PFSK-1 (cell line): ENCODE measurements around the gene MBTD1.

Experiments used
- POLR2AphosphoS5 ChIP-seq: IDR thresholded peaks from 2 replicates; pipeline ENCODE4 v1.6.1; 2012; ENCODE audit warnings: low read depth, mild to moderate bottlenecking, control low read depth, low read length, moderate library complexity
- SIN3A ChIP-seq: IDR thresholded peaks from 2 replicates; pipeline ENCODE4 v1.6.1; 2012; ENCODE audit warnings: mild to moderate bottlenecking, low read length, moderate library complexity, borderline replicate concordance; ENCODE audit not compliant: insufficient read depth
- TF ChIP-seq, protein P1 (sequence below), 2 experiments: IDR thresholded peaks; 2 replicates each; pipeline versions ENCODE4 v1.6.1 to v1.8.0; 2011 to 2012; ENCODE audit warnings: low read depth in 2 of 2, low read length in 2 of 2, control low read depth in 1 of 2, inconsistent platforms in 1 of 2, mild to moderate bottlenecking in 1 of 2, moderate library complexity in 1 of 2; ENCODE audit not compliant: insufficient read depth in 1 of 2

DNA sequence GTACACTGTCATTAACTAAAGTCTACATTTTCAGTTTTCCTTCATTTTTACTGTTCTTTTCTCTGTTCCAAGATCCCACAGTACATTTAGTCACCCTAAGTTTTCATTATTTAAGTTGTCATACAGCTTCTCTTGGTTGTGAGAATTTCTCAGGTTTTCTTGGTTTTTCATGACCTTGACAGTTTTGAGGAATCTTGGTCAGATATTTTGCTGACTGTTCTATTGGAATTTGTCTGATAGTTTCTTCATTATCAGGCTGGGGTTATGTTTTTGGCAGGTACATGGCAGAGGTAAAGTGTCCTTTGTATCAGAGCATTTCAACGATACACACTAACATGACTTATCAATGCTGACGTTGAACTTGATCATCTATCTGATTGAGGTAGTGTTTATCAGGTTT, 19.6 kb downstream of the MBTD1 start:
- no peak for TF ChIP-seq SIN3A
- TF ChIP-seq, protein P1, sequence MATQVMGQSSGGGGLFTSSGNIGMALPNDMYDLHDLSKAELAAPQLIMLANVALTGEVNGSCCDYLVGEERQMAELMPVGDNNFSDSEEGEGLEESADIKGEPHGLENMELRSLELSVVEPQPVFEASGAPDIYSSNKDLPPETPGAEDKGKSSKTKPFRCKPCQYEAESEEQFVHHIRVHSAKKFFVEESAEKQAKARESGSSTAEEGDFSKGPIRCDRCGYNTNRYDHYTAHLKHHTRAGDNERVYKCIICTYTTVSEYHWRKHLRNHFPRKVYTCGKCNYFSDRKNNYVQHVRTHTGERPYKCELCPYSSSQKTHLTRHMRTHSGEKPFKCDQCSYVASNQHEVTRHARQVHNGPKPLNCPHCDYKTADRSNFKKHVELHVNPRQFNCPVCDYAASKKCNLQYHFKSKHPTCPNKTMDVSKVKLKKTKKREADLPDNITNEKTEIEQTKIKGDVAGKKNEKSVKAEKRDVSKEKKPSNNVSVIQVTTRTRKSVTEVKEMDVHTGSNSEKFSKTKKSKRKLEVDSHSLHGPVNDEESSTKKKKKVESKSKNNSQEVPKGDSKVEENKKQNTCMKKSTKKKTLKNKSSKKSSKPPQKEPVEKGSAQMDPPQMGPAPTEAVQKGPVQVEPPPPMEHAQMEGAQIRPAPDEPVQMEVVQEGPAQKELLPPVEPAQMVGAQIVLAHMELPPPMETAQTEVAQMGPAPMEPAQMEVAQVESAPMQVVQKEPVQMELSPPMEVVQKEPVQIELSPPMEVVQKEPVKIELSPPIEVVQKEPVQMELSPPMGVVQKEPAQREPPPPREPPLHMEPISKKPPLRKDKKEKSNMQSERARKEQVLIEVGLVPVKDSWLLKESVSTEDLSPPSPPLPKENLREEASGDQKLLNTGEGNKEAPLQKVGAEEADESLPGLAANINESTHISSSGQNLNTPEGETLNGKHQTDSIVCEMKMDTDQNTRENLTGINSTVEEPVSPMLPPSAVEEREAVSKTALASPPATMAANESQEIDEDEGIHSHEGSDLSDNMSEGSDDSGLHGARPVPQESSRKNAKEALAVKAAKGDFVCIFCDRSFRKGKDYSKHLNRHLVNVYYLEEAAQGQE (IDR thresholded peaks at IDR 0.05; ENCODE audit: insufficient read depth in 1 of 2, low read depth in 2 of 2, low read length in 2 of 2): no peak
- TF ChIP-seq POLR2AphosphoS5: no peak
